Smooth muscle cell (in vitro differentiated cells): ENCODE measurements around the gene ASB4. TPM values are rescaled to one million over a fixed set of nuclear protein-coding genes. Genes with fewer than 3 reads are reported as not detected.

Experiments
- DNase-seq: peaks from one replicate; lab custom pipeline; 2025; ENCODE audit not compliant: unreplicated experiment; lab: John Stamatoyannopoulos, UW
- H2AFZ ChIP-seq: fragments of 200-600 bp; sonication (generic); 2 replicates; pipeline ENCODE4 v1.6.0; 2016; ENCODE audit warnings: antibody characterized with exemption, low read depth, mild to moderate bottlenecking
- H3F3A ChIP-seq: fragments of 200-600 bp; sonication (generic); 2 replicates; pipeline ENCODE4 v1.6.0; 2017; ENCODE audit warnings: antibody characterized with exemption, low read depth
- H3K27ac ChIP-seq: fragments of 200-600 bp; sonication (generic); 2 replicates; pipeline ENCODE4 v1.5.1; 2016; ENCODE audit warnings: low read depth, mild to moderate bottlenecking
- H3K27me3 ChIP-seq: fragments of 200-600 bp; sonication (generic); 2 replicates; pipeline ENCODE4 v1.6.1; 2016; ENCODE audit warnings: low read depth, mild to moderate bottlenecking
- H3K36me3 ChIP-seq: fragments of 200-600 bp; sonication (generic); 2 replicates; pipeline ENCODE4 v1.5.1; 2016; ENCODE audit warnings: low read depth
- H3K4me1 ChIP-seq: fragments of 200-600 bp; sonication (generic); 2 replicates; pipeline ENCODE4 v1.5.1; 2016; ENCODE audit warnings: low read depth
- H3K4me2 ChIP-seq: fragments of 200-600 bp; sonication (generic); 2 replicates; pipeline ENCODE4 v1.6.0; 2016; ENCODE audit warnings: mild to moderate bottlenecking
- H3K4me3 ChIP-seq: fragments of 200-600 bp; sonication (generic); 2 replicates; pipeline ENCODE4 v1.5.1; 2016; ENCODE audit warnings: mild to moderate bottlenecking
- H3K79me2 ChIP-seq: fragments of 200-600 bp; sonication (generic); 2 replicates; pipeline ENCODE4 v1.6.0; 2016; ENCODE audit warnings: low read depth, mild to moderate bottlenecking
- H3K9ac ChIP-seq: fragments of 200-600 bp; sonication (generic); 2 replicates; pipeline ENCODE4 v1.6.0; 2016; ENCODE audit warnings: low read depth
- H3K9me3 ChIP-seq: fragments of 200-600 bp; sonication (generic); replicated peaks from 2 replicates; pipeline ENCODE4 v1.5.1; 2016; ENCODE audit warnings: low read depth
- H4K20me1 ChIP-seq: fragments of 200-600 bp; sonication (generic); 2 replicates; pipeline ENCODE4 v1.6.0; 2016; ENCODE audit warnings: low read depth
- WGBS: methylation state at CpG from one replicate; pipeline ENCODE4 v1.1.7; 2016; ENCODE audit warnings: low lambda C conversion rate; 5-methylcytosine and 5-hydroxymethylcytosine counted together
- polyA plus RNA-seq: library from polyadenylated mRNA; unstranded; fragments of >200 nt; fragmentation: Nextera tagmentation; extraction: Ambion mirVana; gene quantifications from 2 replicates; pipeline ENCODE4 v1.2.1, GENCODE V29; 2016
- total RNA-seq: library from RNA; depleted of rRNA; stranded (reverse); fragments of >200 nt; gene quantifications from 2 replicates; pipeline ENCODE4 v1.2.3, GENCODE V29; 2014
- TF ChIP-seq, protein P1 (sequence below): fragments of 200-600 bp; sonication (generic); IDR thresholded peaks from 2 replicates; pipeline ENCODE4 v1.5.1; 2017; ENCODE audit warnings: borderline replicate concordance, mild to moderate bottlenecking, antibody characterized with exemption; ENCODE audit not compliant: insufficient read depth, poor library complexity, severe bottlenecking

Gene ASB4
- total and polyA plus RNA-seq, 2 experiments from 2014 or later, result not detected

- DNase-seq, result no peak
- Histone ChIP-seq H3K9ac (no peak overlapping the region), H2AFZ (peak overlapping the region; percentile 65), H4K20me1 (no peaks in the 10 kb centered on the region), H3K27me3 (no peaks in the 10 kb centered on the region), H3K4me2 (peak overlapping the region; percentile 64), H3K4me3 (peak overlapping the region; percentile 14), H3K9me3 (no peaks in the 10 kb centered on the region), H3K36me3 (no peaks in the 10 kb centered on the region), H3F3A (peaks cover 12% of the 10 kb centered on the region), H3K27ac (no peak overlapping the region), H3K79me2 (no peaks in the 10 kb centered on the region), H3K4me1 (peaks cover 27% of the 10 kb centered on the region)
- TF ChIP-seq, protein P1, sequence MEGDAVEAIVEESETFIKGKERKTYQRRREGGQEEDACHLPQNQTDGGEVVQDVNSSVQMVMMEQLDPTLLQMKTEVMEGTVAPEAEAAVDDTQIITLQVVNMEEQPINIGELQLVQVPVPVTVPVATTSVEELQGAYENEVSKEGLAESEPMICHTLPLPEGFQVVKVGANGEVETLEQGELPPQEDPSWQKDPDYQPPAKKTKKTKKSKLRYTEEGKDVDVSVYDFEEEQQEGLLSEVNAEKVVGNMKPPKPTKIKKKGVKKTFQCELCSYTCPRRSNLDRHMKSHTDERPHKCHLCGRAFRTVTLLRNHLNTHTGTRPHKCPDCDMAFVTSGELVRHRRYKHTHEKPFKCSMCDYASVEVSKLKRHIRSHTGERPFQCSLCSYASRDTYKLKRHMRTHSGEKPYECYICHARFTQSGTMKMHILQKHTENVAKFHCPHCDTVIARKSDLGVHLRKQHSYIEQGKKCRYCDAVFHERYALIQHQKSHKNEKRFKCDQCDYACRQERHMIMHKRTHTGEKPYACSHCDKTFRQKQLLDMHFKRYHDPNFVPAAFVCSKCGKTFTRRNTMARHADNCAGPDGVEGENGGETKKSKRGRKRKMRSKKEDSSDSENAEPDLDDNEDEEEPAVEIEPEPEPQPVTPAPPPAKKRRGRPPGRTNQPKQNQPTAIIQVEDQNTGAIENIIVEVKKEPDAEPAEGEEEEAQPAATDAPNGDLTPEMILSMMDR, result peak; percentile 76
- WGBS, result 9% methylated on average over 11 of the region's 11 CpGs
These were observed 8.7 kb upstream of the ASB4 start for GRCh38 chr7:95476904-95477594.

GRCh38 chr7:95478272-95479037 is 7.3 kb upstream of the ASB4 start:
- no peak for DNase-seq
- TF ChIP-seq, protein P1, result no peak
- Histone ChIP-seq H3K27me3 (no peaks in the 10 kb centered on the region), H3K9ac (no peak overlapping the region), H3K4me1 (peaks cover 14% of the 10 kb centered on the region), H3K9me3 (no peaks in the 10 kb centered on the region), H3F3A (no peaks in the 10 kb centered on the region), H3K27ac (no peak overlapping the region), H3K36me3 (no peaks in the 10 kb centered on the region), H3K4me3 (no peak overlapping the region), H3K79me2 (no peaks in the 10 kb centered on the region), H2AFZ (no peak overlapping the region), H3K4me2 (peak overlapping the region; percentile 9), H4K20me1 (no peaks in the 10 kb centered on the region)
- 62% methylated on average over 18 of the region's 18 CpGs for WGBS

DNA sequence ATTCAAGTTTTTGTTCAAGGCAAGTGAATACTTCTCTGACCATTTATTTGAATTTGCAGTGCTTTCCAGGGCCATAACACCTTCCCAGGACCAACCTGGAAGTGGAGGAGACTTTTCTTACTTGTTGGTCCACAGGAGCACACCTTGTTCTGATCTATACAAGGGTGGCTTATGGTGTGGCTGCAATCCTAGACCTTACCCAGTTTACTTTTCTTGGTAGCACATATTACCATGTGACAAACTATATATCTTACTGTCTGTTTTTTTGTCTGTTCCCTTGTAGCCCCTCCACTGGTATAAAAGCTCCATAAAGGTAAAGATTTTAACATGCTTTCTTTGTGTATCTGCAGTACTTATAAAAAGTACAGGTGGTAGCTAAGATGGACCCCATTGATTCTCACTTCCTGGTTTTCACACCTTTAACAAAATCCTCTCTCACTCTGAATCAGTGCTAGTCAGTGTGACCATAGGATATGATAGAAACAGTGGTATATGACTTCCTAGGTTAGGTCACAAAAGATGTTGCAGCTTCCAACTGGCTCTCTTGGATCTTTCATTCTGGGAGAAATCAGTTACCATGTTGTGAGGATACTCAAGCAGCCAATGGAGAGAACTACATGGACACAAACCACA is 5.6 kb upstream of the ASB4 start:
- Histone ChIP-seq H3K9ac (no peak overlapping the region), H3F3A (no peaks in the 10 kb centered on the region), H2AFZ (no peak overlapping the region), H3K27ac (no peak overlapping the region), H3K9me3 (no peaks in the 10 kb centered on the region), H3K4me1 (peaks cover 9% of the 10 kb centered on the region), H3K79me2 (no peaks in the 10 kb centered on the region), H4K20me1 (no peaks in the 10 kb centered on the region), H3K4me3 (no peak overlapping the region), H3K27me3 (no peaks in the 10 kb centered on the region), H3K36me3 (no peaks in the 10 kb centered on the region), H3K4me2 (no peak overlapping the region)
- DNase-seq, result no peak
- TF ChIP-seq, protein P1, result no peak
